Ammon's horn (tissue), 1 donor: ENCODE data around the gene LRRC75A.
"Not testable (repeated sequence)": the region's sequence is repeated elsewhere in the genome, so short reads cannot be mapped to it uniquely, and the experiment has no call there.

Source experiments
- DNase-seq: peaks from one replicate; pipeline ENCODE4 v3.0.0-alpha.2; 2016; ENCODE audit warnings: low spot score

The LRRC75A gene

GRCh38 chr17:16398270-16399267, 93.4 kb downstream of the LRRC75A start:
- no peak for DNase-seq

GRCh38 chr17:16396693-16397092, 95.3 kb downstream of the LRRC75A start:
- not testable (repeated sequence) for DNase-seq

GRCh38 chr17:16395887-16396286, 96.1 kb downstream of the LRRC75A start:
- not testable (repeated sequence) for DNase-seq

GRCh38 chr17:16392491-16392890, 99.5 kb downstream of the LRRC75A start:
- not testable (repeated sequence) for DNase-seq
